Effector CD4-positive, alpha-beta T cell (primary cell): ENCODE measurements around the gene CAPN3.
"Not testable (repeated sequence)": the region's sequence is repeated elsewhere in the genome, so short reads cannot be mapped to it uniquely, and the experiment has no call there.

Source experiments
- DNase-seq: peaks from one replicate; pipeline ENCODE4 v3.0.0-alpha.2; 2020
- total RNA-seq: gene quantifications from one replicate; lab custom pipeline; 2026; lab: John Stamatoyannopoulos, UW

Gene CAPN3
- total RNA-seq, result 8.6 reads per million, percentile 29 among the genes with 10 or more reads in this experiment

DNA sequence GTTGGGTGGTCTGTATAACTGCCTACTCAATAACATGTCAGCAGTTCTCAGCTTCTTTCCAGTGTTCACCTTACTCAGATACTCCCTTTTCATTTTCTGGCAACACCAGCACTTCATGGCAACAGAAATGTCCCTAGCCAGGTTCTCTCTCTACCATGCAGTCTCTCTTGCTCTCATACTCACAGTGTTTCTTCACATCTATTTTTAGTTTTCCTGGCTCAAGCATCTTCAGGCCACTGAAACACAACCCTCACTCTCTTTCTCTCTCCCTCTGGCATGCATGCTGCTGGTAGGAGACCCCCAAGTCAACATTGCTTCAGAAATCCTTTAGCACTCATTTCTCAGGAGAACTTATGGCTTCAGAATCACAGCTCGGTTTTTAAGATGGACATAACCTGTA is at the start of gene CAPN3:
CAPN3 (plus strand) TSS at position 253 of the 400 bp plus-strand sequence. CDS start 305 bp downstream, outside the sequence.
- no peak for DNase-seq

DNA sequence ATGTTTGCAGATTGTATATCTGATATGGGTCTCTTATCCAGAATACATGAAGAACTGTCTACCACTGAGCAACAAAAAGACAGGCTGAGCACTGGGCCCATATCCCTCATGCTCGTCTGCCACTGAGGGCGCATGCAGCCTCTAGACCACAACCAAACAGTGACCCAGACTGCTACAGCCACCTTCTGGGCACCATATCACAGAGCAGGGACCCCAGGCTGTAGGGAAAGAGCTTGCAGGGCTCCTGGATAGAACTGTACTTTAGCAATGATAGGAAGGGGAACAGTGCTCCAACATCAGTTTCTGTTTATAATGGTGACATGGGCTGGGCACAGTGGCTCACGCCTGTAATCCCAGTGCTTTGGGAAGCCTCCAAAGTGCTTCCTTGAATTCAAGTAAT is 45.8 kb upstream of the CAPN3 start:
- no peak for DNase-seq

DNA sequence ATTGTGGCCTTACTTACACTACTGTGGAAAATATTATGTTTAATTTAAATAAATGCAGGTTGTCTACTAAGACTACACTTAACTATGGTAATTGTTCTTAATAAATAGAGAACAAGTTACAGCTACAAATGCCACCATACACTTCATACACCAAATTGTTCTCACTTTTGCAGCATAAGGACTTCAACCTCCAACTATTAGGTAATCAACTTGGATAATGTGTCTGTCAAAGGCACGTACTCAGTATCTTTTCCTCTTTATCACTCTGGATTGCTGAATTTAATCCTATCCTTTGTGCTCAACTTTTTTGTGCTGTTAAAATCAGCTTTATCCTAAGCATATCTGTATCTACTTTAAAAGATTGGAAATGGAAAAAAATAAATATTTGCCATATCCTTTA is 44.5 kb upstream of the CAPN3 start:
- no peak for DNase-seq

DNA sequence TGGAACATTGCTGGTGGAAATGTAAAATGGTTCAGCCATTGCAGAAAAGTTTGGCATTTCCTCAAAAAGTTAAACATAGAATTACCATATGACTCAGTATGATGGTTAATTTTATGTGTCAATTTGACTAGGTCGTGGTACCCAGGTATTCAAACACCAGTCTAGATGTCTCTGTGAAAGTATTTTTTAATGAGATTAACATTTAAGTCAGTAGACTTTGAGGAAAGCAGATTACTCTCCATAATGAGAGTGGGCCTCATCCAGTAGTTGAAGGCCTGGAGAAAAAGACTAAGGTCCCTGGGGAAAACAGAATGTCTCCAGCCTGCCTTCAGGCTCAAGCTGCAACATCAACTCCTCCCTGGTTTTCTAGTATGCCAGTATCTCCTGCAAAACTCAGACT is 43.8 kb upstream of the CAPN3 start:
- no peak for DNase-seq

DNA sequence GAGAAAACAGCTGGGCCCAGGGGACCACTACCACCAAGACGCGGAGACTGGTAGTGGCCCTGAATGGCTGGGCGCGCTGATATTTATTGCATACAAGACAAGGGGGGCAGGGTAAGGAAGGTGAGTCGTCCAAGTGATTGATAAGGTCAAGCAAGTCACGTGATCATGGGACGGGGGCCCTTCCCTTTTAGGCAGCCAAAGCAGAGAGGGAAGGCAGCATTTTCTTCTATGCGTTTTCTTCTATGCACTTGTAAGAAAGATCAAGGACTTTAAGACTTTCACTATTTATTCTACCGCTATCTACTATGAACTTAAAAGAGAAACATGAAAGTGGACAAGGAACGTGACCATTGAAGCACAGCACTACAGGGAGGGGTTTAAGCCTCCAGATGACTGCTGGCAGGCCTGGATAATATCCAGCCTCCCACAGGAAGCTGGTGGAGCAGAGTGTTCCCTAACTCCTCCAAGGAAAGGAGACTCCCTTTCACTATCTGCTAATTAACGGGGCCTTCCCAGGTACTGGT is 43.0 kb upstream of the CAPN3 start:
- DNase-seq, result not testable (repeated sequence)

DNA sequence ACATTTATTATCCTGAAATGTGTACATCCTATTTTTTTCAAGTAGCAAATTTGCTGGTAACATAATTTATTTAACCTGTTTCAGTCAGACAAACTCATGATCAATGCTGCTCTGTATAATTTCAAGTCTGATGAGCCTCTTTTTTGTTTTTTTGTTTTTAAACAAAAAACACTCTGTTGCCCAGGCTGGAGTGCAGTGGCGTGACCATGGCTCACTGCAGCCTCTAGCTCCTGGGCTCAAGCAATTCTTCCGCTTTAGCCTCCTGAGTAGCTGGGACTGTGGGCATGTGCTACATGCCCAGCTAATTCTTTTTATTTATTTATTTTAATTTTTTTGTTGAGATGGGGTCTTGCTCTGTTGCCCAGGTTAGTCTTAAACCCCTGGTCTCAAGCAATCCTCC is 40.1 kb upstream of the CAPN3 start:
- no peak for DNase-seq

DNA sequence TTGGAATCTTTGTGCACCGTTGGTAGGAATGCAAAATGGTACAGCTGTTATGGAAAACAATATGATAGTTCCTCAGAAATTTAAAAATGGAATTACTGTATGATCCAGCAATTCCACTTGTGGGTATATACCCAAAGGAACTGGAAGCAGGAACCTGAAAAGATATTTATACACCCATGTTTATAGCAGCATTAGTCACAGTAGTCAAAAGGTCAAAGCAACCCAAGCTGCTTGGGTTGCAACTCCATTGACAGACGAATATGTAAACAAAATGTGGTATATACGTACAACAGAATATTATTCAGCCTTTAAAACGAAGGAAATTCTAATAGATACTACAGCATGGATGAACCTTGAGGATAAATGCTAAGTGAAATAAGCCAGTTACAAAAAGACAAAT is 35.0 kb upstream of the CAPN3 start:
- no peak for DNase-seq

DNA sequence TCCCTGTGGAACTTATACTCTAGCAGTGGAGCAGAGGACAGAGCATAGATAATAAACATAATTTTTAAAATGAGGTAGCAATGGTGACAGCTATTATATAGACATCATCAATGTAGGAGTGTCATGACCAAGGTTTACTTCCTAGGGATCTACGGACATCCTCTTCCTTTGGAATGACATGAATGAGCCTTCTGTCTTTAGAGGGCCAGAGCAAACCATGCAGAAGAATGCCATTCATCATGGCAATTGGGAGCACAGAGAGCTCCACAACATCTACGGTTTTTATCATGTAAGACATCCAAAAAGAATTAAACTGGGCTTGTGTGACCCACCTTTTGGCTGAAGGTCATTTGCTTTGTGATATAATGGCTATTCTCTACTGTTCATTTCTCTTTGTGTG is 30.1 kb upstream of the CAPN3 start:
- no peak for DNase-seq

DNA sequence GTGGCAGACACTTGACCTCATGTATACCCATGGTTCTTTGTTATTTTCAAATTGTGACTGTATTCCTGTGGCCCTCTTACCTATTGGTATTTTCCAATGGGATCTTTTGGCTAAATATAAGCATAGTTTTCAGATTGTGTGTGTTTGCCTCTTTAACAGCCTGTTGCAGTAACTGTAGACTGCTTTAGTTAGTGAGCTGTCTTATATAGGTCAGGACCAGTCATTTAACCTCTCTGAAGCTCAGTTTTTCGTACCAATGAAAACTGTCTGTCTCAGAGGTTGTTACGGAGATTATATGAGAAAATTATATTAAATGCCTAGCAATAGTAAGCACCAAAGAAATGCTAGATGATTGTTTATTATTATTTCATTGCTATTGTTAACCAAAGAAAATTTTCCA is 29.3 kb upstream of the CAPN3 start:
- no peak for DNase-seq

DNA sequence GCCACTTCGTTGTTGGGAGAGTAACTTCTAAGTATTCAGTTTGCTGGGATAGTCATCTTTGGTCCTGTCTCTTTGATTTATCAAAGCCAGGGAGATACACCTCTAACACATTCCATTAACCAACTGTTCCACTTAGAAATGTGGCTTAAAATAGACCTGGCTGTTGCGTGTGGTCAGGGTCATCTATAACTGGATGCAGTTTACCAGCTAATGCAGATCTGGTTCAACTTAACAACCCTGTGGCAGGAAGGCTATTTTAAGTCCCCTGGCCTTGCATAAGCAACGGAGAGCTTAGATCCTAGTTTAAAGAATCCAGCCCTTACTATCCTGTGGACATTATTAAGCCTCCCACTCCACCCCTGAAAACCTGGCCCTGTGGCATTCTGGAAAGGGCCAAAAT is 28.1 kb upstream of the CAPN3 start:
- DNase-seq, result no peak

DNA sequence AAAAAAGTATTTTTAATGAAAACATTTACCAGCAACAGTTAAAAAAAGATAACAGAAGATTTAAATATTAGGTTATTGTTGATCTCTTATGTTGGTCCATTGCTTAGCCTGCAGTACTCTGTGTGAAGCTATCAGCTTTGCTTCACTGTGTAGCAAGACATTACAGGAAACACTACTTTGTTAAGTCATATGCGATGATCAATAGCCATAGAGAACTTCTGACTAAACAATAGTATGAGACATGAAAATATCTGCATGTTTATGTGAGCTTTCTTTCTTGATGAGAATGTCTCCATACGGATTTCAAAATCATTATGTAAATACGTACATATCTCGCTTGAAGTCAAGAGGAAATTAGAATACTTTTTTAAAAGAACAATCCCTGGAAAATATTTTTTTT is 27.0 kb upstream of the CAPN3 start:
- DNase-seq, result no peak

DNA sequence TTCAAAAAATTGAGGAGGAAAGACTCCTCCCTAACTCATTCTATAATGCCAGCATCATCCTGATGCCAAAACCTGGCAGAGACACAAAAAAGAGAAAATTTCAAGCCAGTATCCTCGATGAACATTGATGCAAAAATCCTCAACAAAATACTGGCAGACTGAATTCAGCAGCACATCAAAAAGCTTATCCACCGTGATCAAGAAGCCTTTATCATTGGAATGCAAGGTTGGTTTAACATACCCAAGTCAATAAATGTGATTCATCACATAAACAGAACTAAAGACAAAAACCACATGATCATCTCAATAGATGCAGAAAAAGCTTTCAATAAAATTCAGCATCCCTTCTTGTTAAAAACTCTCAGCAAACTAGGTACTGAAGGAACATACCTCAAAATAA is 24.2 kb upstream of the CAPN3 start:
- no peak for DNase-seq

DNA sequence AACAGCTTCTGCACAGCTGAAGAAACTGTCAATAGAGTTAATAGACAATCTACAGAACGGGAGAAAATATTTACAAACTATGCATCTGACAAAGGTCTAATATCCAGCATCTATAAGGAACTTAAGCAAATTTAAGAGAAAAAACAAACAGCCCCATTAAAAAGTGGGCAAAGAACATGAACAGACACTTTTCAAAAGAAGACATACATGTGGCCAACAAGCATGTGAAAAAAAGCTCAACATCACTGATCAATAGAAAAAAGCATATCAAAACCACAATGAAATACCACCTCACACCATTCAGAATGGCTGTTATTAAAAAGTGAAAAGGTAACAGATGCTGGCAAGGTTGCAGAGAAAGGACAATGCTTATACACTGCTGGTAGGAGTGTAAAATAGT is 22.7 kb upstream of the CAPN3 start:
- DNase-seq, result not testable (repeated sequence)

DNA sequence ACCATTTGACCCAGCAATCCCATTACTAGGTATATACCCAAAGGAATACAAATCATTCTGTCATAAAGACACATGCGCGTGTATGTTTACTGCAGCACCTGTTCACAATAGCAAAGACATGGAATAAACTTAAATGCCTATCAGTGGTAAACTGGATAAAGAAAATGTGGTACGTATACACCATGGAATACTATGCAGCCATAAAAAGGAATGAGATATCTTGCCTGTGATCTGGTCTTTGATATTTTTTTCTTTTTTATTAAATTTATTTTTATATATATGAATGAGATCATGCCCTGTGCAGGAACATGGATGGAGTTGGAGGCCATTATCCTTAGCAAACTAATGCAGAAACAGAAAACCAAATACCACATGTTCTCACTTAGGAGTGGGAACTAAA is 22.2 kb upstream of the CAPN3 start:
- not testable (repeated sequence) for DNase-seq

DNA sequence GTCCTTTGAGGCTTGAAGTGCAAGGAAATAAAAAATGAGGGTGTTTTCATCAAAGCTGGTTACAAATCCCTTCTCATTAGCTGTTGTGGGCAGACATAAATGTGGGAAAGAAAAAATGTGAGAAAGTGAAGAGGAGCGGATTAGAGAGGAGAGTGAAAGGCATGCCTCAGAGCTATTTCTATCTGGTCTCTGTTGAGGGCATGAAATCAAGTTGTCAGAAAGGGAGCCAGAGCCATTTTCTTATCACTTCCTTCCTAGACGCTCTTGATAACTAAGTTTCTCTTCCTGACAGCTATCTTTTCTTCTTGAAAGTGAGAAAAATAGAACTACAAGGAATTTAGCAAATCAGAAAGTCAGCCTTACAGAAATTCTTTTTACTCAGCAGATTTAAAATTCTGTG is 20.8 kb upstream of the CAPN3 start:
- DNase-seq, result no peak

DNA sequence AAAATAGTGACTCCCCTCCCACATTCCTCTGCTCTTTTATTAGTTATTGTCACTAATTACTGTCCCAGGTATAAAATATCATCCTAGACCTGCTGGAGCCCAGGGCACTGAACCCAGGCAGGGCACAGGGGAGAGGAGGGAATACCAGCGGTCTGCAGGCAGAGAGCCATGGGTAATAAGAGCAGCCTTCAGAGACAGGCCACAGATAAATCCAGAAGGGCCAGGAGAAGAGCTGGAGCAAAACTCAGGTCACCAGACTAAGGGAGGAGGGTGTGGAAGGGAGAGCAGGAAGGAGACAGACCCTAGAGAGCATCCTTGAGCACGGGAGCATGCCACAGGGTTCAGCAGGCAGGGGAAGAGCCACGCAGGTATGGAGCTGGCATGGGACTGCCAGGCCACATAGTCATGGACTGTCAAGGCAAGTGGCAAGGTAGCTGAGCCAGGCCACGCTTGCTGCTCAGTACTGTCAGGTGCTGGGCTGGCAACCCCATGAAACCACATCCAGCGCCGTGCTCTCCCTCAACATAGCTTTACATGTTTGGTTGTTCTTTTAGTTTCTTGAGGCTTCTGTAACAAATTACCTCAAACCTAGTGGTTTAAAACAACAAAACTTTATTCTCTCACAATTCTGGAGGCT is 15.6 kb upstream of the CAPN3 start:
- no peak for DNase-seq

DNA sequence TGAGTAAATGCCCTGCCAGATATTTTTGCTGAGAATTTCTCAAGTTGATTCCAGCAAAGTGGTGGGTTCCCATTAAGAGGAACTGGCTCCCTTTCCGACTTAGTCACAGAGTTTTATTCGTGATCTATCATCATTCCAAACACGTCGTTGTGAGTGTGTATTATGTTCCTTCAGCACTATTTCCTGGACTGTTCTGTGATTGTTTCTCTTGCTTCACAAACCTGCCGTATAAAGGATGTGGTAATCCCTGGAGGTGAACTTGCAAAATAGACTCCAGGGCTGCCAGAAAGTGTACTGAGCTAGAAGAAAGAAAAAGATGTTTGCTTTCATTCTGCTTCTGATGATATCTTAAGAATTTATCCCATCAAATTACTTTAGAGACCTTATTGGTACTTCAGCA is 14.5 kb upstream of the CAPN3 start:
- DNase-seq, result no peak

DNA sequence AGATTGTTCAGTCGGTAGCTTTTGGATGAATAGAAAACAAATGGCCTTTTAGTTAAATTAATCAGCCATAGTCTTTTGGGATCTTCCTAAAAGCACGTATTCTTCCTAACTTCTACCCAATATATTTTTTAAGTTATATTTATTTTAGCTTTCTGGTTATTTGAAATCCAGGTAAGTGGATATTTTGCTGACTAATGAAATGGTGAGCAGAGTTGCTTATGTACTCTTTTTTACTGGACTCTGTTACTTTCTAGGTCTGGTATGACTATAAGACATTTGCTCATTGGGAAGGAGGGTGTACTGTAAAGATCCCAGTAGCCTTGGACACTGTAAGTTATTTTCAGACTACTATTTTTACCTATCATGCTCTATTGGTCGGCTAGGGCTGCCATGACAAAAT is 13.8 kb upstream of the CAPN3 start:
- no peak for DNase-seq

DNA sequence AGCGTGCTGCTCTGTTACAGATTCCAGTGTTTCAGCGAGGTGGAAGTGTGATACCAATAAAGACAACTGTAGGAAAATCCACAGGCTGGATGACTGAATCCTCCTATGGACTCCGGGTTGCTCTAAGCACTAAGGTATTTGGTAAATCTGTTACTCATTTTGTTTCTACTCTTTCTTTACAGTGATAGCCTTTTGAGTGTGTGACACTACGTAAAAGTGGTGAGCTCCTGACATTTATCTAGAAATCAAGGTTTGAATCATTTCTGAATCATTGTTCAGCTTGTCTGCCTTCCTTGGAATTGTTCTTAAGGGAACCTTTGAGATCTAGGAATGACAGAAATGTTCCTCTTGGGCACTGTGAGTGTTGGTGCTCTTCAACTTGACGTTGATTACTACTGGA is 11.2 kb upstream of the CAPN3 start:
- no peak for DNase-seq

DNA sequence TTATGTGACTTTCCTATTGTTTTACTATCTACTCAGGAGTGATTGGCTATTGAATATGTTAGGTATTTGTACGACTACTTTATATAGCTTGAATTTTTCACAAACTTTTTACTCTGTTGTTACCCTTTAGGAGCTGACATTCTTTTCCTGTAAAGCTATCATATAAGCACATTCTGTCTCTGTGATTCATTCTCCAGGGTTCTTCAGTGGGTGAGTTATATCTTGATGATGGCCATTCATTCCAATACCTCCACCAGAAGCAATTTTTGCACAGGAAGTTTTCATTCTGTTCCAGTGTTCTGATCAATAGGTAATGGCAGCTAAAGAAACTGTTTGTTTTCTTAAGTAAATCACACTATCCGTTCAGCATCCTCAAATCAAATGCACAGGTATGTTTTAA is 10.1 kb upstream of the CAPN3 start:
- no peak for DNase-seq

DNA sequence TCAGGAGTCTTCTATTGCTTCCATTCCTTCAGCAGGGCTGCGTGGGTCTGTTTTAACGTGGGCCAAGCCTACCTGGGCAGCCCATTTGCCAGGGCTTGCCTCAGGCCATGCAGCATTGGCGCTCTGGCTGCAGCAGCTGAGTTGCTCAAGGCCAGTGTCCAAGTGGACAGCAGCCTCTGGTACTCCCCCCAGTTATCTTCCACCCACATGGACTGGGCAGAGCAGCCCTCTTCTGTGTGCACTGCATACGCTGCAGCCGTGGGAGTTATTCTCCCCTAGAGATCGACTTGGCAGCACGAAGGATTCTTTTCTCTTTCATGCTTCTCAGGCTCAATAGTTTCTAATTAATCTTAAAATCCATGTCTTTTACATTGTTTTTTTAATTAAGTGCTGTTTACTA is 6.9 kb upstream of the CAPN3 start:
- no peak for DNase-seq

DNA sequence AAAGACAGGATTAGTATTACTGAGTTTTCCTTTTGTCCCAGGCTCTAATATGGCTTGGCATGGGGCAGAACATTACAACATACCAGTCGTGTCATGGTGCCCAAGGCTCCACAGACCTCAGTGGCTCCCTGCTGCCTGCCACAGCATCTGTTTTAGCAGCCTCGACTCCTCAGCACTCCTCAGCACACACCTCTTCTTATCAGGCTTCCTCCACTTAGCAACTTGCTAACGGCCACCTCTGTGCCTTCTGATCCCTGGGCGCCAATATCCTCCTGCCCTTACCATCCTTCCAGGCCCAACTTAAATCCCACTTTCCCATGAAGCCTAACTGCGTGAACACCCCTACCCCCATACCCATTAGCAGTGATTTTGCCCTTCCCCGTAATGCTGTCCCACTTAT is 6.2 kb upstream of the CAPN3 start:
- no peak for DNase-seq

DNA sequence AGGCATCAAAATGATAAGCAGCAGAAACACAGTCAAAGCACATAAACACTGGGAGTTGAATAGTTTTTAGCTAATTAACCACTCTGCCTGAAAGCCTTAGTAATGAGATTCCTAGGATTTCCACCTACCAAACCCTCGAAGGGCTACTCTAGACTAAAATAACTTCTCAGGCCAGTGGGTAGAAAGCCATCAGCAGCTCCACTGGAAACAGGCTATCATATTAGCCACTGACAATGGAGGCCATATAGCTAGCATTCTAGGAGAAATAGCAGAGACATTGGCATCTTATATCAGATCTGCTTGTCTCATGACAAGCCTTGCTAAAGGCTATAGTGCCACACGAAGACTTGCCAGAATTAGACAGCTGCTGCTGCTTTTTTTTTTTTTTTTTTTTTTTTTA is 4.5 kb upstream of the CAPN3 start:
- DNase-seq, result no peak

DNA sequence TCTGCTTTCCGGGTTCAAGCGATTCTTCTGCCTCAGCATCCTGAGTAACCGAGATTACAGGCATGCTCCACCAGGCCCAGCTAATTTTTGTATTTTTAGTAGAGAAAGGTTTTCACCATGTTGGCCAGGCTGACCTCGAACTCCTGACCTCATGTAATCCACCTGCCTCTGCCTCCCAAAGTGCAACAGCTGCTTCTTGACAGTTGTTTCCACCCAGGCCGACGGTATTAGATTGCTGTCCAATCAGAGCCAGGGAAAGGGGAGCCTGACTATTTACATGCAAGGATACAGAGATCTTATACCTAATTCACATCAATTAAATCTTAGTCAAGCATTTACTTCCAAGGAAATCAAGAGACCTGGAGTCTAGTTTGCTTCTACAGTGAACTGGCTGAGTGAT is 4.0 kb upstream of the CAPN3 start:
- no peak for DNase-seq

DNA sequence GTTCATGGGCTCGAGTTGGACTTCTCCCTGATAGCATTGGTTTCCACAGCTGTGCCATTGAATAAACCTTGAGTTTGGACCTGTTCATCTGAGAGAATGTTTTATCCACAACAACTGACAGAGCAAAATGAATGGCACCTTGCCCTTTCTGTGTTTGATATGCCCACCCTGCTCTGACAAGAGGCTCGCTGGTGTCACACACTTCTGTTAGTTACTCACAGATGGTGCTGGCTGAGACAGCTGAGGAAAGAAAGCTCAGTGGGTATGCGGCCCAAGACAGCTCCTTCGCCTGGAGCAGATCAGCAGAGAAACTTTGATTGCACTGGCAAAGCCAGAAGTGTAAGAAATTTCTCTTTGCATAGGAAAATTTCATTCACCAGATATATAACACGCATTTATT is 2.5 kb upstream of the CAPN3 start:
- no peak for DNase-seq
